ENCODE data around the gene PTPMT1.

The PTPMT1 gene, protein sequence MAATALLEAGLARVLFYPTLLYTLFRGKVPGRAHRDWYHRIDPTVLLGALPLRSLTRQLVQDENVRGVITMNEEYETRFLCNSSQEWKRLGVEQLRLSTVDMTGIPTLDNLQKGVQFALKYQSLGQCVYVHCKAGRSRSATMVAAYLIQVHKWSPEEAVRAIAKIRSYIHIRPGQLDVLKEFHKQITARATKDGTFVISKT

DNA sequence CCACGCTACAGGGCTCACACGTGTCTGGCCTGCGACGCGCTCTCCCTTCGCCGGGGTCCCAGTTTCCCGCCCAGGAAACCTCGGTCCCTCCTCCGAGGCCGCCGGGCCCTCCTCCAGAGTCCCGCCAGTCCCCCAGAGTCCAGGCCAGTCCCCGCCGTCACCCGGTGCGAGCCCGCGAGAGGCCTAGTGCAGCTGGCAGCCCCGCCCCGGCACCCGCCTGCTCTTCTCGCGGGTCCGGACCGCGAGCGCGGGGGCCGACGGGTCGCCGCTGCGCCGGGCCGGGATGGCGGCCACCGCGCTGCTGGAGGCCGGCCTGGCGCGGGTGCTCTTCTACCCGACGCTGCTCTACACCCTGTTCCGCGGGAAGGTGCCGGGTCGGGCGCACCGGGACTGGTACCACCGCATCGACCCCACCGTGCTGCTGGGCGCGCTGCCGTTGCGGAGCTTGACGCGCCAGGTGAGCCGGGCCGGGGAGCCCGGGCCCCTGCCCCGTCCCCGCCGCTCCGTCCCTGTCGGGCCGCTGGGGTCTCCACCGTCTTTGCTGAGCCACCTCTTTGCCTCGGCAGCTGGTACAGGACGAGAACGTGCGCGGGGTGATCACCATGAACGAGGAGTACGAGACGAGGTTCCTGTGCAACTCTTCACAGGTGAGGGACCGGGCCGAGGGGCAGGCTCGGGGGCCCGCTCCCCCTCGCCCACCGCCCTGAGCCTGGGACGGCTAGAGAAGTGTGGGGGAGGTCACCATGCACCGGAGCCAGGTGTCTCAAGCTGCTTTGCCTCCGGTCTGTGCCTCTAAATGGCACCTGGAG is at the start of gene PTPMT1:
Gene PTPMT1 (plus strand): TSS at position 260 of the 809 bp plus-strand sequence. CDS start 24 bp downstream, at position 284.
- TF ChIP-seq, protein P1, sequence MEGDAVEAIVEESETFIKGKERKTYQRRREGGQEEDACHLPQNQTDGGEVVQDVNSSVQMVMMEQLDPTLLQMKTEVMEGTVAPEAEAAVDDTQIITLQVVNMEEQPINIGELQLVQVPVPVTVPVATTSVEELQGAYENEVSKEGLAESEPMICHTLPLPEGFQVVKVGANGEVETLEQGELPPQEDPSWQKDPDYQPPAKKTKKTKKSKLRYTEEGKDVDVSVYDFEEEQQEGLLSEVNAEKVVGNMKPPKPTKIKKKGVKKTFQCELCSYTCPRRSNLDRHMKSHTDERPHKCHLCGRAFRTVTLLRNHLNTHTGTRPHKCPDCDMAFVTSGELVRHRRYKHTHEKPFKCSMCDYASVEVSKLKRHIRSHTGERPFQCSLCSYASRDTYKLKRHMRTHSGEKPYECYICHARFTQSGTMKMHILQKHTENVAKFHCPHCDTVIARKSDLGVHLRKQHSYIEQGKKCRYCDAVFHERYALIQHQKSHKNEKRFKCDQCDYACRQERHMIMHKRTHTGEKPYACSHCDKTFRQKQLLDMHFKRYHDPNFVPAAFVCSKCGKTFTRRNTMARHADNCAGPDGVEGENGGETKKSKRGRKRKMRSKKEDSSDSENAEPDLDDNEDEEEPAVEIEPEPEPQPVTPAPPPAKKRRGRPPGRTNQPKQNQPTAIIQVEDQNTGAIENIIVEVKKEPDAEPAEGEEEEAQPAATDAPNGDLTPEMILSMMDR (IDR thresholded peaks at IDR 0.05), result no peak

DNA sequence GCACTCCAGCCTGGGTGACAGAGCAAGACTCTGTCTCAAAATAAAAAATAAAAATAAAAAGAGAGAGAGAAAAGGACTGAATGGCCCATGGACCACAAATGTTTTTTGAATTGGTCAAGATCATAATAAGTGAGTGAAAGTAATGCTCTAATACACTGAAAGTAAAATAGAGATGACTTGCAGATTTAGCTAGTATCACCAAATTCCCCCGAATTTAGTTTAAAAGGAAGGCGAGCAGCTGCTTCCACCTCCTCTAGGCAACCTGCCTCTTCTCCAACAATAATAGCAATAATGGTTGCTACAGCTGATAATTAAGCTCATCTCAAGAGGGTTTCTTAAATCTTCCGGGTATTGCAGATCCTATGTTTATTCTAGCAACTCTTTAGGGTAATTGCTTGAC is 49.2 kb upstream of the PTPMT1 start:
- TF ChIP-seq, protein P1 (IDR thresholded peaks at IDR 0.05), result no peak

DNA sequence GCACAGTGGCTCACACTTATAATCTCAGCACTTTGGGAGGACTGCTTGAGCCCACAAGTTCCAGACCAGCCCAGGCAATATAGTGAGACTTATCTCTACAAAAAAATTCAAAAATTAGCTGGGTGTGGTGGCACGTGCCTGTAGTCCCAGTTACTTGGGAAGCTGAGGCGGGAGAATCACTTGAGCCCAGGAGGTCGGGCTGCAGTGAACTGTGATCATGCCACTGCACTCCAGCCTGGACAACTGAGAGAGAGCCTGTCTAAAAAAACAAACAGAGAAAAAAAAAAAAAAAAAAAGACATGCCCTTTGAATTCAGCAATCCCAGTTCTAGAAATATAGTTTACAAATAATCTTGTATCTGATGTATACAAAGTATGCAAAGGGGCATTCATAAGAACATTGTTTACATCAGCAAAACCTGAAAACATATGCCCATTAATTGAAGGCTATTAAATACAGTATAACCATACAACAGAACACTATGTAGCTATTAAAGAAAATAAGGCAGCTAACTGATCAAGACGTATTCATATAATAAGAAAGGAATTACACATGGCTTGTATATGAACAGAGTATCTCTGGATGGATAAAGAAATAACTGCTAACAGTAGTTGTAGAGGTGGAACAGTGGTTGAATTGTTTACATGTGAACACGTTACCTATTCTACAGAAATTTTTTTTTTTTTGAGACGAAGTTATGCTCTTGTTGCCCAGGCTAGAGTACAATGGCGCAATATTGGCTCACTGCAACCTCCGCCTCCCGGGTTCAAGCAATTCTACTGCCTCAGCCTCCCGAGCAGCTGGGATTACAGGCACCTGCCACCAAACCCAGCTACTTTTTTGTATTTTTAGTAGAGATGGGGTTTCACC is 48.2 kb upstream of the PTPMT1 start:
- TF ChIP-seq, protein P1 (IDR thresholded peaks at IDR 0.05), result no peak

DNA sequence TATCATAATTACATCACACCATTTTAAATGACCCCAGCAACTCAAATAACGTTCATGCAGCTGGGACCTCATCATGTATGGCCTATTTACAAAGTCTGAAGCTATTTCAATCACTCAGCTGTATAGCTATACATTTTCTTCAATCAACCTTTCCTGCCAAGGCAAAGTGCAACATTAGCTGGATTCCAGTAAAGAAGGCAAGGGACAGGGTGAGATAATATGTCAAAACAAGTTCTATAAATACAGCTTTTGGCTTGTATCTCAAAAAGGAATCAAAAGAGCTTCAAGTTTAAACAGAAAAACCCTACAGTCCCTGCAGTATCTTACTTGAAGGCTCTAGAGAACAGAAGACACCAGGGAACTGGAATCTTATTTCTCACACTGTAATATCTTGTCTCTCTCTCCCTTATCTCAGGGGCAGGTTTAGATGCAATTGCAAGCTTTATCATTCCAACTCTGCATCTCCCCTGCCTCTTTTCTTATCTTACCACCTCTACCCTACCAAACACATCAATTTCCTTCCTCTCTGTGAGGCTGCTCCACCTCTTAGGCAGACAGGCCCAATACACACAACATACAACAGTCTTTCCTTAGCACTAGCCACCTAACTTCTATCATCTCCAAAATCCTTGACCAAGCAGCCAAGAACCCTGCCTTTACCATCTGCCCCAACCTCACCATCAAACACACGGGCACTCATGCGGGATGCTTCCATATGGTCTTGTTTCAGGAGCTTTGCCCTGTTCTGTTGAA is 47.0 kb upstream of the PTPMT1 start:
- TF ChIP-seq, protein P1 (IDR thresholded peaks at IDR 0.05), result no peak

DNA sequence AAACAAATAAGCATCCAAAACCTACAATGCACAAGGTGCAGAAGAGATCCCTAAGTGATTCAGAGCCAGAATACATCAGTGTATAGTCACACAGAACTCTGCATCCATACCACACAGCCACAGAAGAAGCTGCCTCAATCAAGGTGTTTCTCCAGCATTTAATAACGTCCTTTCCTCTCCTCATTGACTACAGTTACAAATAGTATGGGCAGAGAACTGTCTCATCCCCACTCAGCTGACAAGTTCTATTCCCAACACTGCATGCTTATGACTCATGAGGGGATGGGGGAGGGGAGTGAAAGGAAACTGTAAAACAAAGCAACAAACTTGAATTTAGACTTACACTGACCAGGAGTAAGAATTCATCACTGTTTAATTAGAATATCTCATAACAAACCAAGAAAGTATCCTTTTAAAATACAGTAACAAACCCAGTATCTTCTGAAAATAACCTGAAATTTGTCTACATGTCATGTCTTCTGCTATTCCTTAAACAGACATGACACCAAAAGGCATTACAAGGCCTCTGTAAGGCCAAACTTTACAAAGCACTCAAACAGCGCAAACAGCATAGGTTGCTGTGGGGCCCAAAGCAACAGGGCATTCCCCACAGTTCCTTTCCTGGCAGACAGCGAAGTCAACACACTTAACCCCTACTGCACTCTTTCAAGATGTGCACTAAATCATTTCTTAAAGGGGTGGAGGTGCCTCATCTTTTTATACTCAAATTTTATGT is 41.7 kb upstream of the PTPMT1 start:
- TF ChIP-seq, protein P1 (IDR thresholded peaks at IDR 0.05), result no peak

DNA sequence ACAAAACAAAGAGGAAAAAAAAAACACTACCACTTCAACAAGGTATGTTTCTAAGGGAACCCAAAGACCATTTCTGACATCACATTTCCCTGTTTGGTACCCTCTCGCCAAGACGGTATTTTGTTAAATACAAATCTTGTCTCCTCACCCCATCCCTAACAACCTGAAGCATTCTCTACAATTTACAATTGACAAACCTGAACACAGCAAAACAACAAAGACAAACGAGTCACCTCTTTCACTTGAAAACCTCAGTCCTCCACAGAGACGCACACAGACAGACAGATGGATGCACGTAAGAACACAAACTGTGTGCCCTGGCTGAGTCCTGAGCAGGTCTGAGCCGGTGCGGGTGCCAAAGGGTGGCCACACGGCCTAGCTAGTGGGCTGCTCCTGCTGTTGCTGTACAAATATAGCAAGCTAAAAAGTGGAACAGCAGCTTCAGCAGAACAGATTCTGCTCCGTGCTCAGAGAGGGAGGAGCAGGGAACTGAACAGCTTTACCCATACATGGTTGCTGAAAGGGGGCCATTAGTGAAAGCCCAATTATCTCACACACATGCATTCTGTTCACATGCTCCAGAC is 41.0 kb upstream of the PTPMT1 start:
- TF ChIP-seq, protein P1 (IDR thresholded peaks at IDR 0.05), result no peak
